MM.1S (cell line): ENCODE results near the gene KCND3.

Experiments
- DNase-seq: peaks from one replicate; pipeline ENCODE4 v3.0.0-alpha.2; 2015
- H2AFZ ChIP-seq: fragments of 300-600 bp; sonication (generic); 2 replicates; pipeline ENCODE4 v1.6.0; 2016; ENCODE audit warnings: antibody characterized with exemption, low read length
- H3F3A ChIP-seq: fragments of 300-600 bp; sonication (generic); 2 replicates; pipeline ENCODE4 v1.6.1; 2016; ENCODE audit warnings: mild to moderate bottlenecking, antibody characterized with exemption, low read length, moderate library complexity, mixed read lengths; ENCODE audit not compliant: insufficient read depth
- H3K27ac ChIP-seq: fragments of 300-600 bp; sonication (generic); 2 replicates; pipeline ENCODE4 v1.5.1; 2016; ENCODE audit warnings: mild to moderate bottlenecking, low read length
- H3K27me3 ChIP-seq: fragments of 300-600 bp; sonication (generic); replicated peaks from 2 replicates; pipeline ENCODE4 v1.6.0; 2016; ENCODE audit warnings: low read length; ENCODE audit not compliant: insufficient read depth
- H3K36me3 ChIP-seq: fragments of 300-600 bp; sonication (generic); replicated peaks from 2 replicates; pipeline ENCODE4 v1.6.1; 2016; ENCODE audit warnings: mild to moderate bottlenecking, low read length, mixed read lengths; ENCODE audit not compliant: insufficient read depth
- H3K4me1 ChIP-seq: fragments of 300-600 bp; sonication (generic); 2 replicates; pipeline ENCODE4 v1.6.1; 2016; ENCODE audit warnings: low read length, mixed read lengths
- H3K4me2 ChIP-seq: fragments of 300-600 bp; sonication (generic); 2 replicates; pipeline ENCODE4 v1.6.0; 2016; ENCODE audit warnings: low read depth, low read length
- H3K4me3 ChIP-seq: fragments of 300-600 bp; sonication (generic); 2 replicates; pipeline ENCODE4 v1.5.1; 2016; ENCODE audit warnings: low read length, mixed read lengths
- H3K79me2 ChIP-seq: fragments of 300-600 bp; sonication (generic); 2 replicates; pipeline ENCODE4 v1.6.1; 2016; ENCODE audit warnings: mixed run types, low read length, mixed read lengths
- H3K9ac ChIP-seq: fragments of 300-600 bp; sonication (generic); 2 replicates; pipeline ENCODE4 v1.6.1; 2016; ENCODE audit warnings: low read length, mixed read lengths
- H3K9me2 ChIP-seq: fragments of 300-600 bp; sonication (generic); replicated peaks from 2 replicates; pipeline ENCODE4 v1.6.1; 2016; ENCODE audit warnings: mild to moderate bottlenecking, low read length, mixed read lengths; ENCODE audit not compliant: insufficient read depth
- H3K9me3 ChIP-seq: fragments of 300-600 bp; sonication (generic); replicated peaks from 2 replicates; pipeline ENCODE4 v1.6.1; 2016; ENCODE audit warnings: mild to moderate bottlenecking, low read length, mixed read lengths; ENCODE audit not compliant: insufficient read depth
- H4K20me1 ChIP-seq: fragments of 300-600 bp; sonication (generic); 2 replicates; pipeline ENCODE4 v1.6.1; 2016; ENCODE audit warnings: mild to moderate bottlenecking, low read length, moderate library complexity, mixed read lengths; ENCODE audit not compliant: insufficient read depth
- CTCF ChIP-seq: fragments of 300-600 bp; sonication (generic); IDR thresholded peaks from 2 replicates; pipeline ENCODE4 v1.5.1; 2016; ENCODE audit warnings: antibody characterized with exemption, low read length, mixed read lengths
- EZH2 ChIP-seq: fragments of 300-600 bp; sonication (generic); optimal IDR thresholded peaks from 2 replicates; pipeline ENCODE3; 2017; ENCODE audit warnings: low read depth, mild to moderate bottlenecking, antibody characterized with exemption, low read length, mixed read lengths
- EZH2phosphoT487 ChIP-seq: fragments of 300-600 bp; sonication (generic); IDR thresholded peaks from 2 replicates; pipeline ENCODE4 v1.6.1; 2018; ENCODE audit warnings: antibody characterized with exemption, low read length

Gene KCND3

GRCh38 chr1:111827946-111828345 is 161.5 kb downstream of the KCND3 start:
- no peaks in the 10 kb centered on the region for H3K4me1 ChIP-seq
- no peaks in the 10 kb centered on the region for H4K20me1 ChIP-seq
- H3K9me2 ChIP-seq = no peaks in the 10 kb centered on the region
- no peaks in the 10 kb centered on the region for H3K9me3 ChIP-seq
- no peak overlapping the region for H3K4me3 ChIP-seq
- TF ChIP-seq CTCF (no peak), EZH2 (no peak), EZH2phosphoT487 (no peak)
- H3K4me2 ChIP-seq = no peak overlapping the region
- H3K27me3 ChIP-seq = no peaks in the 10 kb centered on the region
- no peaks in the 10 kb centered on the region for H3F3A ChIP-seq
- DNase-seq = no peak
- no peak overlapping the region for H2AFZ ChIP-seq
- no peaks in the 10 kb centered on the region for H3K36me3 ChIP-seq
- no peak overlapping the region for H3K9ac ChIP-seq
- no peak overlapping the region for H3K27ac ChIP-seq
- no peaks in the 10 kb centered on the region for H3K79me2 ChIP-seq

DNA sequence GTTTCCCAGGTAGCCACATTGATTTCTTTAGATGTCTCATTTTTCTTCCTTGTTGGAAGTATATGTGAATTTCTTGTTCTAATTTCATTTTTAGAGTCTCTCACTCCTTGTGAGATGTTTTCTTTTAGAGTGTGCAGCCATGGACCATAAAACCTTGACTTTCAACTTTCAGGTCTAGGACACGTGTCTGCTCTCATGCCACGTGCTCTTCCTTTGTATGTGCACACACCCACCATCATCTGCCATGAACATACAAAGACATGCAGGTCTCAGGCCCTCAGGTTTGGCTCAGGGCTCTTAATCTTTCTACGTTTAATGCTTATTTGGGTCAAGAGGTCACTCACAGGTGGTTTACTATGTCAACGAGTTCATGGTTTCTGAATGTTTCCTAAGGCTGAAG is 163.2 kb downstream of the KCND3 start:
- H3K9ac ChIP-seq = no peak overlapping the region
- no peaks in the 10 kb centered on the region for H3K4me1 ChIP-seq
- H3K9me3 ChIP-seq = no peaks in the 10 kb centered on the region
- no peak overlapping the region for H3K4me2 ChIP-seq
- TF ChIP-seq CTCF (no peak), EZH2 (no peak), EZH2phosphoT487 (no peak)
- no peaks in the 10 kb centered on the region for H3F3A ChIP-seq
- H3K9me2 ChIP-seq = no peaks in the 10 kb centered on the region
- H4K20me1 ChIP-seq = no peaks in the 10 kb centered on the region
- H2AFZ ChIP-seq = no peak overlapping the region
- no peak for DNase-seq
- no peaks in the 10 kb centered on the region for H3K79me2 ChIP-seq
- no peaks in the 10 kb centered on the region for H3K36me3 ChIP-seq
- H3K27me3 ChIP-seq = no peaks in the 10 kb centered on the region
- no peak overlapping the region for H3K27ac ChIP-seq
- no peak overlapping the region for H3K4me3 ChIP-seq

DNA sequence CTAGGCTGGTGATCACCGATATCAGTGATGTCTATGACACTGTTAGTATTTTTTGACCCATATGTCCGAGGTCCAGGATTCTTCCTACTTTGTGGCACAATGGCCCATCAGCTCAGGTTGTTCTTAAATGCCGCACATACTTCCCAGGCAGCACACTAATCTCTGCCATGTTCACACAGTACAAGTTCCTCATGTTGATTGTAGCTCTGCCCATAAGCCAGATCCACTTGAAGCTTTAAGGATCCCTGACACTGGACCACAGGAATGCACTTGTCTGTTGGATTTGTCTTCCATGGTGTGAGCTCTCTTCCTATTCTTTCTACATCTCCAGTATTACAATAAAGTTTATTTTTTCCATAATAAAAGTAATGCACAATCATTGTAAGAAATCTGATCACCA is 164.3 kb downstream of the KCND3 start:
- H3K4me3 ChIP-seq = no peak overlapping the region
- no peak overlapping the region for H3K4me2 ChIP-seq
- TF ChIP-seq CTCF (no peak), EZH2 (no peak), EZH2phosphoT487 (no peak)
- no peaks in the 10 kb centered on the region for H3K79me2 ChIP-seq
- no peak for DNase-seq
- no peaks in the 10 kb centered on the region for H3K9me2 ChIP-seq
- H3K27ac ChIP-seq = no peak overlapping the region
- H3K4me1 ChIP-seq = no peaks in the 10 kb centered on the region
- H4K20me1 ChIP-seq = no peaks in the 10 kb centered on the region
- no peaks in the 10 kb centered on the region for H3K27me3 ChIP-seq
- no peak overlapping the region for H3K9ac ChIP-seq
- no peaks in the 10 kb centered on the region for H3K36me3 ChIP-seq
- H3K9me3 ChIP-seq = no peaks in the 10 kb centered on the region
- no peak overlapping the region for H2AFZ ChIP-seq
- H3F3A ChIP-seq = no peaks in the 10 kb centered on the region

DNA sequence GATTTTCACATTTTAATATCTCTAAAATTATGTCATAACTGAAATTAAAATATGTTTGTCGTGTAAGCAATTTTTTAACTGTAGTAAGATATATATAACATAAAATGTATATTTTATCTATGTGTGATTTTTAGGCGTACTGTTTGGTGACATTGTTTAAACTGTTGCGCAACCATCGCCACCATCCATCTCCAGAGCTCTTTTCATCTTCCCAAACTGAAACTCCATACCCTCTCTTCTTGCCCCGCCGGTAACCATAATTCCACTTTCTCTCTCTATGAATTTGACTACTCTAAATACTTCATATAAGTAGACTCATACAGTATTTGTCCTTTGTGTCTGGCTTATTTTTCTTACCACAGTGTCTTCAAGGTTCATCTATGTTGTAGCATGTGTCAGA is 167.3 kb downstream of the KCND3 start:
- no peak overlapping the region for H3K9ac ChIP-seq
- H3F3A ChIP-seq = no peaks in the 10 kb centered on the region
- no peak overlapping the region for H3K4me2 ChIP-seq
- no peaks in the 10 kb centered on the region for H3K9me3 ChIP-seq
- no peaks in the 10 kb centered on the region for H3K9me2 ChIP-seq
- no peak for DNase-seq
- no peaks in the 10 kb centered on the region for H3K27me3 ChIP-seq
- H4K20me1 ChIP-seq = no peaks in the 10 kb centered on the region
- no peak overlapping the region for H3K27ac ChIP-seq
- TF ChIP-seq EZH2phosphoT487 (no peak), EZH2 (no peak), CTCF (no peak)
- no peak overlapping the region for H2AFZ ChIP-seq
- H3K79me2 ChIP-seq = no peaks in the 10 kb centered on the region
- no peaks in the 10 kb centered on the region for H3K4me1 ChIP-seq
- no peaks in the 10 kb centered on the region for H3K36me3 ChIP-seq
- no peak overlapping the region for H3K4me3 ChIP-seq
